ENCODE measurements around the gene OPN3. TPM values are rescaled to one million over a fixed set of nuclear protein-coding genes. Genes with fewer than 3 reads are reported as not detected.
A peak's percentile ranks its signal among the peaks of the same experiment; 100 is the strongest.

OPN3 gene
- polyA plus RNA-seq, 1 donor (not counting 4 experiments of a cell fraction or from before 2014, with no cell fraction given): 48.4 TPM

DNA sequence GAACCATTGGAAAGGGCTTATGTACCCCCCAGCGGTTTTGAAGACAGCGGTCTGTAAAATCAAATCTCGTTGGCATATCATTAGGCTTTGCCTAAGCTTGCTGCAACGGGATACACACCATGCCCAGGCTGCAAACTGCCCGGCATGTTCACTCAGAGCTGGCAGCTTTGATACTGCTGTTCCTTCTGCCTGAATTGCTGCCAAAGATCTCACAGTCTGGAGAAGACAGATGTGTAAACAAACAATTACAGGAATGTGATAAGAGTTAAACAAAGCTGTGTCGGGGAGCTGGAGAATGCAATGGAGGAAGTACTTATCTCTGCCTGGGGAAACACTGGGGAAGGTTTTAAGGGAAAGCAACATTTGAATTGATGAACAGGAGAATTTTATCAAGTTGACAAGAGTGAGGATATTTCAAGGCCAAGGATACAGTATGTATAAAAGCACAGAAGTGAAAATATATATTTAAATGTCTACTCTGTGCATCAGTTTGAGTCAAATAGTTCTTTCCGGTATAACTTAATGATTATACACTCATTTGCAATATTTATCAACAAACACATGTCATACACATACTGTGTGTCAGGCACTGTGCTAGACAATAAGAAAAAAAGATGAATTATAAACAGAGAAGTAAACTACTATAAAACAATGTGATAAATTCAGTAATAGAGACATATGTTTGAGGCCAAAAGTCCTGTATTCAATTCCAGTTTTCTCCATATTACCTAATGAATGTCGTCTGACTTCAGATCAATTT is 29.9 kb downstream of the OPN3 start:
- H3K4me2 ChIP-seq (ENCODE audit: control insufficient read depth, extremely low read depth, insufficient read depth, low read depth, low read length): peak overlapping the region; percentile 39
- H3K4me3 ChIP-seq (ENCODE audit: control insufficient read depth in 2 of 3, extremely low read depth in 1 of 3, insufficient read depth in 2 of 3, low read depth in 1 of 3, low read length in 3 of 3): no peak overlapping the region
- H3K36me3 ChIP-seq (ENCODE audit: control insufficient read depth in 2 of 2, extremely low read depth in 1 of 2, insufficient read depth in 2 of 2, low read length in 2 of 2): peaks cover 0 to under 1% of the 10 kb centered on the region in 2 experiments
- H3K9me3 ChIP-seq (ENCODE audit: control insufficient read depth, low read depth, low read length): no peaks in the 10 kb centered on the region
- dilution Hi-C loops (cut with MboI; ENCODE audit: extremely low pct_ligation_motif_present, low sequenced_read_pairs): loop anchor here (25.0 kb wide), 1 partner anchor 227 kb away; the partner anchor contains the start of gene EXO1
- DNase-seq (ENCODE audit: low read depth, low spot score) (no peak), FAIRE-seq (no peak)
- TF ChIP-seq, protein P1, sequence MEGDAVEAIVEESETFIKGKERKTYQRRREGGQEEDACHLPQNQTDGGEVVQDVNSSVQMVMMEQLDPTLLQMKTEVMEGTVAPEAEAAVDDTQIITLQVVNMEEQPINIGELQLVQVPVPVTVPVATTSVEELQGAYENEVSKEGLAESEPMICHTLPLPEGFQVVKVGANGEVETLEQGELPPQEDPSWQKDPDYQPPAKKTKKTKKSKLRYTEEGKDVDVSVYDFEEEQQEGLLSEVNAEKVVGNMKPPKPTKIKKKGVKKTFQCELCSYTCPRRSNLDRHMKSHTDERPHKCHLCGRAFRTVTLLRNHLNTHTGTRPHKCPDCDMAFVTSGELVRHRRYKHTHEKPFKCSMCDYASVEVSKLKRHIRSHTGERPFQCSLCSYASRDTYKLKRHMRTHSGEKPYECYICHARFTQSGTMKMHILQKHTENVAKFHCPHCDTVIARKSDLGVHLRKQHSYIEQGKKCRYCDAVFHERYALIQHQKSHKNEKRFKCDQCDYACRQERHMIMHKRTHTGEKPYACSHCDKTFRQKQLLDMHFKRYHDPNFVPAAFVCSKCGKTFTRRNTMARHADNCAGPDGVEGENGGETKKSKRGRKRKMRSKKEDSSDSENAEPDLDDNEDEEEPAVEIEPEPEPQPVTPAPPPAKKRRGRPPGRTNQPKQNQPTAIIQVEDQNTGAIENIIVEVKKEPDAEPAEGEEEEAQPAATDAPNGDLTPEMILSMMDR (optimal IDR thresholded peaks at IDR 0.05 in 1 of 3, IDR thresholded peaks at IDR 0.05 in 1 of 3, conservative IDR thresholded peaks at IDR 0.05 in 1 of 3; ENCODE audit: extremely low read depth in 1 of 3, insufficient read depth in 2 of 3, low read length in 3 of 3): no peak
- no peak for TF ChIP-seq EZH2 (IDR thresholded peaks at IDR 0.05; ENCODE audit: low read length)
- H3K27me3 ChIP-seq (ENCODE audit: control insufficient read depth, extremely low read depth, insufficient read depth, low read length): no peaks in the 10 kb centered on the region
- H3K4me1 ChIP-seq (ENCODE audit: control insufficient read depth, extremely low read depth, insufficient read depth, low read length): peaks cover 70% of the 10 kb centered on the region
- H3K9me1 ChIP-seq (ENCODE audit: control insufficient read depth, extremely low read depth, insufficient read depth, low read length): no peaks in the 10 kb centered on the region
- no peaks in the 10 kb centered on the region for H4K20me1 ChIP-seq (ENCODE audit: control insufficient read depth, extremely low read depth, insufficient read depth, low read length)
- H2AFZ ChIP-seq (ENCODE audit: control insufficient read depth, low read length): peak overlapping the region; percentile 22
- H3K27ac ChIP-seq (ENCODE audit: control insufficient read depth, insufficient read depth, low read length): peak overlapping the region; percentile 93
- peak overlapping the region; percentile 22 for H3K9ac ChIP-seq (ENCODE audit: control insufficient read depth, extremely low read depth, insufficient read depth, low read length)
- H3K79me2 ChIP-seq (ENCODE audit: control insufficient read depth, insufficient read depth, low read length): no peaks in the 10 kb centered on the region

DNA sequence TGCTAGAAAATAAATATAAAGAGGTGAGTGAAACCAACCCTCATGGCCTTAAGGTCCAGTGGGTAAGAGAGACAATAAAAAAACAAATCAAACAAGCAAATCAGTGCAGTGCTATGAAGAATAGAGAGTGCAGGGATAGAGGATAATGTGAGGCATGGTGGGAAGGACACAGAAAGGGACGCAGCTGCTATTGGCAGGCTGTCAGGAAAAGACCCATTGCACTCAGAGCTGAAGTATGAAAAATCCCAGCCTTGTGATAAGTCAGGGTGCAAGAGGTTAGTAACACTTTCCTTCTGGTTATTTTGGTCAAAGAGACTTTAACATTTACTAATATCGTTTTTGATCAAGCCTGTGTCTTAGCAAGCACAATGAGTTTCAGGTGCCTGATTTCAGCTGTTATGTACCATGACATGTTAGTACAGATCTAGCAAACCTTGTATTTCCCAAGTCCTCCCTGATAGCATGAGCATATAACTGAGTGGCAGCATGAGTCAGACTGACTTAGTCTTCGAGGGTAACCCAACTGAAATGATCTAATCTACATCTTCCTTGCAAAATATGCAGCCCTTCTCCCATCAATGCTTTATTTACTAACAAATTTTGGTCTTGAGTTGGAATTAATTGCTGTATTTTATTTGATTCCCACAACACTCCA is 31.7 kb downstream of the OPN3 start:
- Histone ChIP-seq H3K9me1 (ENCODE audit: control insufficient read depth, extremely low read depth, insufficient read depth, low read length) (no peaks in the 10 kb centered on the region), H3K27me3 (ENCODE audit: control insufficient read depth, extremely low read depth, insufficient read depth, low read length) (no peaks in the 10 kb centered on the region), H4K20me1 (ENCODE audit: control insufficient read depth, extremely low read depth, insufficient read depth, low read length) (no peaks in the 10 kb centered on the region), H3K4me3 (ENCODE audit: control insufficient read depth in 2 of 3, extremely low read depth in 1 of 3, insufficient read depth in 2 of 3, low read depth in 1 of 3, low read length in 3 of 3) (peak overlapping the region in 1 of 3 experiments; percentile 45), H3K36me3 (ENCODE audit: control insufficient read depth in 2 of 2, extremely low read depth in 1 of 2, insufficient read depth in 2 of 2, low read length in 2 of 2) (peaks cover 2 to 3% of the 10 kb centered on the region in 2 experiments), H3K79me2 (ENCODE audit: control insufficient read depth, insufficient read depth, low read length) (no peaks in the 10 kb centered on the region), H3K9me3 (ENCODE audit: control insufficient read depth, low read depth, low read length) (no peaks in the 10 kb centered on the region), H3K4me1 (ENCODE audit: control insufficient read depth, extremely low read depth, insufficient read depth, low read length) (peaks cover 80% of the 10 kb centered on the region), H3K4me2 (ENCODE audit: control insufficient read depth, extremely low read depth, insufficient read depth, low read depth, low read length) (peak overlapping the region; percentile 69), H3K9ac (ENCODE audit: control insufficient read depth, extremely low read depth, insufficient read depth, low read length) (peak overlapping the region; percentile 72), H3K27ac (ENCODE audit: control insufficient read depth, insufficient read depth, low read length) (peak overlapping the region; percentile 93), H2AFZ (ENCODE audit: control insufficient read depth, low read length) (no peak overlapping the region)
- DNase-seq (ENCODE audit: low read depth, low spot score) (peak; percentile 81), FAIRE-seq (peak; percentile 94)
- dilution Hi-C loops (cut with MboI; ENCODE audit: extremely low pct_ligation_motif_present, low sequenced_read_pairs): loop anchor here (25.0 kb wide), 1 partner anchor 229 kb away; the partner anchor contains the start of gene EXO1
- TF ChIP-seq EZH2 (IDR thresholded peaks at IDR 0.05; ENCODE audit: low read length): no peak
- TF ChIP-seq, protein P1 (optimal IDR thresholded peaks at IDR 0.05 in 1 of 3, IDR thresholded peaks at IDR 0.05 in 1 of 3, conservative IDR thresholded peaks at IDR 0.05 in 1 of 3; ENCODE audit: extremely low read depth in 1 of 3, insufficient read depth in 2 of 3, low read length in 3 of 3): no peak

Measured in keratinocyte (primary cell).